Measurements from ENCODE around the gene CRTC2. TPM values are rescaled to one million over a fixed set of nuclear protein-coding genes. Genes with fewer than 3 reads are reported as not detected.

CRTC2 gene
- total RNA-seq, 1 donor from 2014 or later: 247 TPM

DNA sequence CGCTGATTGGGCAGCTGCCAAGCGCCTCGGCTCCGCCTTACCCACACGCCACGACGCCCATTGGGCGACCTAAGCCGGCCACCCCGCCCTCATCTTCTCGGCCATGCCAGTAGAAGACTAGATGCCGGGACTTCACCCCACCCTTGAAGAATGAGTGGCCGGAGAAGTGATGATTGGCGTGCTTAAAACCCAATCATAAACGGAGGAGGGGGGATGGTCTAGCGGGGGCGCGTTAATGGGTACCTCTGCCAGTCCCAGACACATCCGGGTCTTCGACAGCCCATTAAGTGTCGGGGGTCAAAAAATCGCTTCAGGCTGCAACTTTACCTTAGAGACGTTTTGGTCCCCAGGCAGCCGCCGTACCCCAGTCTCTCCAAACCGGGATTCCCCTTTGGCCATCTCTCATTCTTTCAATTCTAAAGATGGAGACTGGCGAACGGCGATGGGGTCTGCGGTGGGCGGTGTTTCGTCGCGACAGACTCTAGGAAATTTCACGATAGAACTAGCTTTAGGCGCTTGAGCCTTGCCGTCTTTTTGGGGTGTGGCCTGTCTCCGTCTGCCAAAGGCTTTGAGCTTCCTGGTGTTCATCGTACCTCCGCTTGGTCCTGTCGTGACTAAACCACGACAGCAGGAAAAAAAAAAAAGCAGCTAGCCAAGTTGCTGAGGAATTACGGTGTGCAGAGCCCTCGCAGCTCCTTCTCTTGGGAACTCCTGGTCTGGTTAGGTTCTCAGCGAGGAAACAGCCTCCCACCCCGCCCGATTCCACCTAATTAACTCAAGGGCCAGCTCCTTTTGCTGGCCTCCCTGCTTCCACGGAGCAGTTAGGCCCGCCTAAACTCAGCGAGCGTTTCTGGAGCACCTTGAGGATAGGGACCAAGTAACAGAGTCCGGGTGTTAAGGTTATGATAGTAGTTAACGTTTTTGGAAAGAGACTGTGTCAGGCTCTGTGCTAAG lies 35.2 kb downstream of the CRTC2 start, which contains the start of gene GATAD2B:
Gene GATAD2B (minus strand): TSS at position 1 of the 954 bp plus-strand sequence. CDS start 94,625 bp downstream, outside the sequence.
- intact Hi-C loops (cut with micrococcal nuclease): loop anchor here (1.0 to 5.0 kb wide), 17 partner anchors 16 to 350 kb away; partner anchors contain the start of genes CREB3L4, CRTC2, HAX1 and ILF2
- TF ChIP-seq, protein P1, sequence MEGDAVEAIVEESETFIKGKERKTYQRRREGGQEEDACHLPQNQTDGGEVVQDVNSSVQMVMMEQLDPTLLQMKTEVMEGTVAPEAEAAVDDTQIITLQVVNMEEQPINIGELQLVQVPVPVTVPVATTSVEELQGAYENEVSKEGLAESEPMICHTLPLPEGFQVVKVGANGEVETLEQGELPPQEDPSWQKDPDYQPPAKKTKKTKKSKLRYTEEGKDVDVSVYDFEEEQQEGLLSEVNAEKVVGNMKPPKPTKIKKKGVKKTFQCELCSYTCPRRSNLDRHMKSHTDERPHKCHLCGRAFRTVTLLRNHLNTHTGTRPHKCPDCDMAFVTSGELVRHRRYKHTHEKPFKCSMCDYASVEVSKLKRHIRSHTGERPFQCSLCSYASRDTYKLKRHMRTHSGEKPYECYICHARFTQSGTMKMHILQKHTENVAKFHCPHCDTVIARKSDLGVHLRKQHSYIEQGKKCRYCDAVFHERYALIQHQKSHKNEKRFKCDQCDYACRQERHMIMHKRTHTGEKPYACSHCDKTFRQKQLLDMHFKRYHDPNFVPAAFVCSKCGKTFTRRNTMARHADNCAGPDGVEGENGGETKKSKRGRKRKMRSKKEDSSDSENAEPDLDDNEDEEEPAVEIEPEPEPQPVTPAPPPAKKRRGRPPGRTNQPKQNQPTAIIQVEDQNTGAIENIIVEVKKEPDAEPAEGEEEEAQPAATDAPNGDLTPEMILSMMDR (IDR thresholded peaks at IDR 0.05): no peak
- ChIA-PET CTCF (interaction anchor here (1.0 to 2.1 kb wide), 5 partner anchors 22 to 126 kb away, joined by 3 to 11 read pairs (median 5); partner anchors contain the start of genes DENND4B and RAB13), POLR2A (interaction anchor here (0.5 to 7.6 kb wide), 35 partner anchors 9 to 1138 kb away, joined by 3 to 186 read pairs (median 7); partner anchors contain the start of genes CHTOP, CREB3L4, CRTC2 and DENND4B)
- peaks cover 13% of the 10 kb centered on the region for H3K36me3 Mint-ChIP-seq (ENCODE audit: low read depth)
- DNase-seq: peak; percentile 90
- no peaks in the 10 kb centered on the region for H3K27me3 Mint-ChIP-seq
- H3K27ac Mint-ChIP-seq: peak within 1 kb of the TSS; percentile 95
- no peaks in the 10 kb centered on the region for H3K9me3 Mint-ChIP-seq
- peak within 1 kb of the TSS; percentile 95 for H3K4me3 Mint-ChIP-seq
- peaks cover 47% of the 10 kb centered on the region for H3K4me1 Mint-ChIP-seq
- peak; percentile 92 for ATAC-seq (ENCODE audit: low read depth)

DNA sequence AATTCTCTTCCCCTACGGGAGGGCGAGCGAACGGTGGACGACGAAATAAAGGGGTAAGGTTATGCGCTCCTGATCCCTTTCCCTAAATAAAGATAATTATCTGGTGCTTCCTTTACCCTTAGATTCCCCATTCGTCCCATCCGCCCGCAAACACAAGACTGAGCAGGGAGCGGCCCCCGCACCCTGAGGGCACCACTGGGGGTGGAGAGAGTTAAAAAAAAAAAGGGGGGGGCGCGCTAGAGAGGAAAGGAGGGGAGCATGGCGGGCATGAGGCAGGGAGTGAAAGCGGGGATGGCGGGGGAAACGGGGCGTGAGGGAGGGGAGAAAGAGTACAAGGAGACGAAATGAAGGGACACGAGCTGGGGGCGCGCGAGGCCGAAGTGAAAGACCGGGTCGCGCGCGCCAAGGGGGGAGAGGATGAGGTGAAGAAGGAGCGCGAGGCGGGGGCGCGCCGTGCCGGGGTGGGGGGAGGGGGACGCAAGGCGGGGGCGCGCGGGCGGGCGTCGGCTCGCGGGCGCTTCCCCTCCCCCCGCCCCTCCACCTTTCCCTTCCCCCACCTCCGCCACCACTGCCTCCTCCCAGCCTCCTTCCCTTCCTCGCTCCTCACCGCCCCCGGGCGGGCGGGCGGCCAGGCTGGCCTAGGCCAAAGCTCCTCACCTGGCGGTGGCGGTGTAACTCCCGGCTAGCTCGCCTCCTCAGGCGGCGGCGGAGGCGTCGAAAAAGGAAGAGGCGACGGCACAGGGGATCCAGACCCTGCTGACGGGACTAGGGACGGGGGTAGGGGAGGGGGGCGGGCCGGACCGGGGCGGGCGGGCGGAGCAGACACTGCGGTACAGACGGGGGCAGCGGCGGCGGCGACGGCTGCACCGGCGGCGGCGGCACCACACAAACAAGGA lies 36.1 kb downstream of the CRTC2 start:
- DNase-seq (no peak), ATAC-seq (ENCODE audit: low read depth) (peak; percentile 14)
- TF ChIP-seq, protein P1 (IDR thresholded peaks at IDR 0.05): no peak
- Mint-ChIP-seq H3K27me3 (no peaks in the 10 kb centered on the region), H3K27ac (peak overlapping the region; percentile 95), H3K4me1 (peaks cover 53% of the 10 kb centered on the region), H3K36me3 (ENCODE audit: low read depth) (peaks cover 22% of the 10 kb centered on the region), H3K9me3 (no peaks in the 10 kb centered on the region), H3K4me3 (peak overlapping the region; percentile 95)
- POLR2A ChIA-PET: interaction anchor here (0.5 to 7.6 kb wide), 33 partner anchors 10 to 1139 kb away, joined by 3 to 186 read pairs (median 6); partner anchors contain the start of genes CREB3L4, CRTC2, DENND4B and INTS3
- intact Hi-C loops (cut with micrococcal nuclease): loop anchor here (2.0 to 5.0 kb wide), 8 partner anchors 16 to 350 kb away; partner anchors contain the start of genes HAX1, ILF2 and JTB
- CTCF ChIA-PET: interaction anchor here (0.7 to 2.1 kb wide), 9 partner anchors 23 to 126 kb away, joined by 3 to 11 read pairs (median 5); partner anchors contain the start of genes DENND4B and RAB13

DNA sequence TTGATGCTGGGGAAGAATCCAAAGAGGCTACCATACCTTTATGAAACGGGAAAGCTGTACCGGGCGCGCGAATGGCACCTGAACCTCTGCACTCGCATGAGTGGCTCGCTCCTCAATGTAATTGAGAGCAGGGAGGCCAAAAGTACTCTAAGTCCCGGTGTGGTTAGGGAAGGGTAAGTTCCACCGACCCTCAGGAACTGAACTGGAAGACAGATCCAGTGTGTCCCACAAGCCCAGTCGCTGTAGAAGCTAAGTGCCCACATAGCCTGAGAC lies 36.7 kb downstream of the CRTC2 start:
- Mint-ChIP-seq H3K27ac (peak overlapping the region; percentile 84), H3K9me3 (no peaks in the 10 kb centered on the region), H3K4me1 (peaks cover 53% of the 10 kb centered on the region), H3K27me3 (no peaks in the 10 kb centered on the region), H3K4me3 (peak overlapping the region; percentile 93), H3K36me3 (ENCODE audit: low read depth) (peaks cover 22% of the 10 kb centered on the region)
- intact Hi-C loops (cut with micrococcal nuclease): loop anchor here (2.0 to 5.0 kb wide), 8 partner anchors 15 to 351 kb away; partner anchors contain the start of genes HAX1, ILF2 and JTB
- ChIA-PET POLR2A (interaction anchor here (0.9 to 7.6 kb wide), 14 partner anchors 12 to 190 kb away, joined by 3 to 186 read pairs (median 12); partner anchors contain the start of genes CREB3L4, CRTC2, DENND4B and JTB), CTCF (interaction anchor here (0.7 to 1.8 kb wide), 7 partner anchors 23 to 146 kb away, joined by 3 to 6 read pairs (median 4); partner anchors contain the start of genes CREB3L4, DENND4B and RAB13)
- TF ChIP-seq, protein P1 (IDR thresholded peaks at IDR 0.05): no peak
- DNase-seq (no peak), ATAC-seq (ENCODE audit: low read depth) (no peak)

DNA sequence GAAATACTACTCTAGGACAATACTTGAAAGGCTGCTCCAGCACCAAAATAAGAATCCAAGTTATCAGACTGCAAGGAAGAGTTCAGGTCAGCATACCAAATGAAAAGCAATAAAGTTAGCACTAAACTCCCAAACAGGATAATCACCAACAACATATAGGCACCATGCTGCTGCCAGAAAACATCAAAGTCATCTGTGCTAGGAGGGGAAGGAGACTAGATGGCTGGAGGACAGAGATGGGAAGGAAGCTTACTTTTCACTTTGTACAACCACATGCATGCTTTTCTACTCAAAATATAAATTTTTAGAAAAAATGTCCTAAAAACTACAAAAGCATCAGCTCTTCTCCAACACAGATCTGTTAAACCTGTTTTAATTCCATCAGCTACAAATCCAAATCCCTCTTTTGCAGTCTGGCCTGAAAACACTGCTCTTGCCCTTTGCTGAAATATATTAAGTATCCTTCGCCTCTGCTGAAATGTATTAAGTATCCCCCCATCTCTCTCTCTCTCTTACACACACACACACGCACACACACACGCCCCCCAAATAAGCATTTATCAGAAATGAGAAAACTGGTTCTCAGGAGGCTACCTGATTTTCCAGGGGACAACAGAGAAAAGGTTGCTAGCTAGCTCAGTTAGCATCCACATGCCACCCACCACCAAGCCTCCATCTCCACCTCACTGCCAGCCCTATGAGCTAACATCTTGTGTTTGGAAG lies 37.2 kb downstream of the CRTC2 start:
- intact Hi-C loops (cut with micrococcal nuclease): loop anchor here (5.0 kb wide), 2 partner anchors 39 to 249 kb away; partner anchors contain the start of gene ILF2
- H3K9me3 Mint-ChIP-seq: no peaks in the 10 kb centered on the region
- ChIA-PET POLR2A (interaction anchor here (0.5 to 7.6 kb wide), 10 partner anchors 11 to 189 kb away, joined by 3 to 186 read pairs (median 31); partner anchors contain the start of genes CREB3L4, DENND4B, JTB and RAB13), CTCF (interaction anchor here (0.7 to 1.8 kb wide), 7 partner anchors 24 to 145 kb away, joined by 3 to 6 read pairs (median 4); partner anchors contain the start of genes CREB3L4, DENND4B and RAB13)
- ATAC-seq (ENCODE audit: low read depth) (no peak), DNase-seq (no peak)
- peaks cover 23% of the 10 kb centered on the region for H3K36me3 Mint-ChIP-seq (ENCODE audit: low read depth)
- H3K4me1 Mint-ChIP-seq: peaks cover 53% of the 10 kb centered on the region
- no peaks in the 10 kb centered on the region for H3K27me3 Mint-ChIP-seq
- peak overlapping the region; percentile 93 for H3K4me3 Mint-ChIP-seq
- TF ChIP-seq, protein P1 (IDR thresholded peaks at IDR 0.05): no peak
- peak overlapping the region; percentile 84 for H3K27ac Mint-ChIP-seq
